ENCODE results near the gene CDK19. TPM values are rescaled to one million over a fixed set of nuclear protein-coding genes. Genes with fewer than 3 reads are reported as not detected.
"Not testable (repeated sequence)": the region's sequence is repeated elsewhere in the genome, so short reads cannot be mapped to it uniquely, and the experiment has no call there.

The CDK19 gene
- total RNA-seq, 2 experiments from 2014 or later = 18.2 to 18.4 TPM

GRCh38 chr6:110810896-110811586 is 4.2 kb downstream of the CDK19 start:
- peaks cover 12% of the 10 kb centered on the region for H3K4me1 Mint-ChIP-seq (ENCODE audit: low read depth)
- H3K4me3 Mint-ChIP-seq = no peak overlapping the region
- POLR2A ChIA-PET = interaction anchor here (0.7 to 1.1 kb wide), 2 partner anchors 63 to 65 kb away, joined by 3 to 4 read pairs; no protein-coding TSS in a partner anchor
- H3K9me3 Mint-ChIP-seq = no peaks in the 10 kb centered on the region
- H3K36me3 Mint-ChIP-seq = no peaks in the 10 kb centered on the region
- CTCF ChIA-PET = no interaction called here
- no peaks in the 10 kb centered on the region for H3K27me3 Mint-ChIP-seq
- H3K27ac Mint-ChIP-seq = no peak overlapping the region
- intact Hi-C loops (cut with micrococcal nuclease) = no loop called here
- no peak for DNase-seq

- POLR2A ChIA-PET = interaction anchor here (0.8 kb wide), 1 partner anchor 127 kb away, joined by 3 read pairs; no protein-coding TSS in a partner anchor
- Mint-ChIP-seq H3K4me3 (no peak overlapping the region), H3K27ac (no peak overlapping the region), H3K36me3 (peaks cover 2% of the 10 kb centered on the region), H3K27me3 (no peaks in the 10 kb centered on the region), H3K9me3 (no peaks in the 10 kb centered on the region), H3K4me1 (ENCODE audit: low read depth) (peaks cover 11% of the 10 kb centered on the region)
- DNase-seq = no peak
- CTCF ChIA-PET = interaction anchor here (1.1 kb wide), 1 partner anchor 127 kb away, joined by 4 read pairs; no protein-coding TSS in a partner anchor
- intact Hi-C loops (cut with micrococcal nuclease) = no loop called here
These were observed 5.5 kb downstream of the CDK19 start for GRCh38 chr6:110809792-110810191.

GRCh38 chr6:110802175-110802574 is 13.1 kb downstream of the CDK19 start:
- H3K27ac Mint-ChIP-seq; intact Hi-C loops (cut with micrococcal nuclease); DNase-seq; CTCF ChIA-PET; H3K27me3 Mint-ChIP-seq; POLR2A ChIA-PET; H3K4me3 Mint-ChIP-seq; H3K4me1 Mint-ChIP-seq (ENCODE audit: low read depth): not testable (repeated sequence)
- peaks cover 16% of the 10 kb centered on the region for H3K9me3 Mint-ChIP-seq
- peaks cover 12% of the 10 kb centered on the region for H3K36me3 Mint-ChIP-seq

- H3K27me3 Mint-ChIP-seq = no peaks in the 10 kb centered on the region
- H3K36me3 Mint-ChIP-seq = peaks cover 12% of the 10 kb centered on the region
- intact Hi-C loops (cut with micrococcal nuclease) = no loop called here
- DNase-seq = no peak
- no peak overlapping the region for H3K27ac Mint-ChIP-seq
- H3K4me1 Mint-ChIP-seq (ENCODE audit: low read depth) = no peaks in the 10 kb centered on the region
- peaks cover 16% of the 10 kb centered on the region for H3K9me3 Mint-ChIP-seq
- H3K4me3 Mint-ChIP-seq = no peak overlapping the region
- POLR2A ChIA-PET = no interaction called here
- CTCF ChIA-PET = interaction anchor here (0.6 kb wide), 1 partner anchor 294 kb away, joined by 3 read pairs; no protein-coding TSS in a partner anchor
These were observed 14.5 kb downstream of the CDK19 start for GRCh38 chr6:110800839-110801196.

GRCh38 chr6:110800196-110800838 is 15.0 kb downstream of the CDK19 start:
- POLR2A ChIA-PET = no interaction called here

GRCh38 chr6:110799655-110800054 is 15.6 kb downstream of the CDK19 start:
- Mint-ChIP-seq H3K27ac (no peak overlapping the region), H3K4me1 (ENCODE audit: low read depth) (no peaks in the 10 kb centered on the region), H3K36me3 (peaks cover 10% of the 10 kb centered on the region), H3K27me3 (no peaks in the 10 kb centered on the region), H3K4me3 (no peak overlapping the region), H3K9me3 (peaks cover 16% of the 10 kb centered on the region)
- intact Hi-C loops (cut with micrococcal nuclease) = no loop called here
- DNase-seq = no peak
- CTCF ChIA-PET = interaction anchor here (1.8 kb wide), 1 partner anchor 14 kb away, joined by 5 read pairs; no protein-coding TSS in a partner anchor
- POLR2A ChIA-PET = no interaction called here

More at GRCh38 chr6:110800196-110800838, 15.0 kb downstream of the CDK19 start:
- no peak for DNase-seq
- Mint-ChIP-seq H3K4me1 (ENCODE audit: low read depth) (no peaks in the 10 kb centered on the region), H3K9me3 (peaks cover 16% of the 10 kb centered on the region), H3K36me3 (peaks cover 12% of the 10 kb centered on the region), H3K4me3 (no peak overlapping the region), H3K27ac (no peak overlapping the region), H3K27me3 (no peaks in the 10 kb centered on the region)
- CTCF ChIA-PET = interaction anchor here (1.8 kb wide), 1 partner anchor 13 kb away, joined by 5 read pairs; no protein-coding TSS in a partner anchor
- intact Hi-C loops (cut with micrococcal nuclease) = no loop called here

- intact Hi-C loops (cut with micrococcal nuclease) = no loop called here
- no peaks in the 10 kb centered on the region for H3K4me1 Mint-ChIP-seq (ENCODE audit: low read depth)
- H3K27ac Mint-ChIP-seq = no peak overlapping the region
- H3K36me3 Mint-ChIP-seq = peaks cover 10% of the 10 kb centered on the region
- no peak for DNase-seq
- H3K4me3 Mint-ChIP-seq = no peak overlapping the region
- CTCF ChIA-PET = interaction anchor here (1.8 kb wide), 1 partner anchor 14 kb away, joined by 5 read pairs; no protein-coding TSS in a partner anchor
- peaks cover 16% of the 10 kb centered on the region for H3K9me3 Mint-ChIP-seq
- POLR2A ChIA-PET = no interaction called here
- no peaks in the 10 kb centered on the region for H3K27me3 Mint-ChIP-seq
These were observed 16.1 kb downstream of the CDK19 start for GRCh38 chr6:110799189-110799588.

- ChIA-PET CTCF (no interaction called here), POLR2A (no interaction called here)
- no peak overlapping the region for H3K27ac Mint-ChIP-seq
- H3K4me1 Mint-ChIP-seq (ENCODE audit: low read depth) = no peaks in the 10 kb centered on the region
- no peaks in the 10 kb centered on the region for H3K27me3 Mint-ChIP-seq
- no peaks in the 10 kb centered on the region for H3K36me3 Mint-ChIP-seq
- peaks cover 3% of the 10 kb centered on the region for H3K9me3 Mint-ChIP-seq
- no peak for DNase-seq
- H3K4me3 Mint-ChIP-seq = no peak overlapping the region
- intact Hi-C loops (cut with micrococcal nuclease) = no loop called here
These were observed 20.0 kb downstream of the CDK19 start for GRCh38 chr6:110795271-110795670.

- intact Hi-C loops (cut with micrococcal nuclease) = no loop called here
- CTCF ChIA-PET = no interaction called here
- Mint-ChIP-seq H3K4me3 (no peak overlapping the region), H3K9me3 (peaks cover 12% of the 10 kb centered on the region), H3K27me3 (no peaks in the 10 kb centered on the region), H3K4me1 (ENCODE audit: low read depth) (peaks cover 27% of the 10 kb centered on the region), H3K27ac (no peak overlapping the region), H3K36me3 (peaks cover 8% of the 10 kb centered on the region)
- POLR2A ChIA-PET = no interaction called here
- DNase-seq = no peak
These were observed 28.6 kb downstream of the CDK19 start for GRCh38 chr6:110786696-110787095.

- CTCF ChIA-PET = no interaction called here
- DNase-seq = no peak
- Mint-ChIP-seq H3K4me3 (no peak overlapping the region), H3K27ac (no peak overlapping the region), H3K4me1 (ENCODE audit: low read depth) (peaks cover 31% of the 10 kb centered on the region), H3K9me3 (peaks cover 12% of the 10 kb centered on the region), H3K27me3 (no peaks in the 10 kb centered on the region), H3K36me3 (peaks cover 8% of the 10 kb centered on the region)
- POLR2A ChIA-PET = no interaction called here
- intact Hi-C loops (cut with micrococcal nuclease) = no loop called here
These were observed 29.0 kb downstream of the CDK19 start for GRCh38 chr6:110786271-110786670.

GRCh38 chr6:110784610-110784979 is 30.7 kb downstream of the CDK19 start:
- H3K36me3 Mint-ChIP-seq = peaks cover 8% of the 10 kb centered on the region
- no peak overlapping the region for H3K4me3 Mint-ChIP-seq
- CTCF ChIA-PET = interaction anchor here (0.8 kb wide), 1 partner anchor 95 kb away, joined by 3 read pairs; no protein-coding TSS in a partner anchor
- POLR2A ChIA-PET = interaction anchor here (0.7 to 1.8 kb wide), 2 partner anchors 30 to 90 kb away, joined by 3 to 9 read pairs; partner anchors contain the start of gene CDK19
- peaks cover 12% of the 10 kb centered on the region for H3K9me3 Mint-ChIP-seq
- no peak overlapping the region for H3K27ac Mint-ChIP-seq
- no peak for DNase-seq
- intact Hi-C loops (cut with micrococcal nuclease) = no loop called here
- no peaks in the 10 kb centered on the region for H3K27me3 Mint-ChIP-seq
- peaks cover 34% of the 10 kb centered on the region for H3K4me1 Mint-ChIP-seq (ENCODE audit: low read depth)

- no peak overlapping the region for H3K27ac Mint-ChIP-seq
- CTCF ChIA-PET = interaction anchor here (0.7 kb wide), 1 partner anchor 99 kb away, joined by 4 read pairs; no protein-coding TSS in a partner anchor
These were observed 33.6 kb downstream of the CDK19 start for GRCh38 chr6:110781522-110782214.

More at GRCh38 chr6:110781522-110782214, 33.6 kb downstream of the CDK19 start:
- Mint-ChIP-seq H3K9me3 (no peaks in the 10 kb centered on the region), H3K4me1 (ENCODE audit: low read depth) (peaks cover 38% of the 10 kb centered on the region), H3K4me3 (no peak overlapping the region), H3K36me3 (no peaks in the 10 kb centered on the region), H3K27me3 (no peaks in the 10 kb centered on the region)
- POLR2A ChIA-PET = interaction anchor here (0.9 kb wide), 1 partner anchor 95 kb away, joined by 3 read pairs; no protein-coding TSS in a partner anchor
- DNase-seq = peak; percentile 15
- intact Hi-C loops (cut with micrococcal nuclease) = no loop called here

Measured in activated CD4-positive, alpha-beta memory T cell treated with anti-CD3 and anti-CD28 coated beads for 36 hours (primary cell).